GM18861 (cell line): ENCODE results near the gene ZNF146.
"Not testable (repeated sequence)": the region's sequence is repeated elsewhere in the genome, so short reads cannot be mapped to it uniquely, and the experiment has no call there.

Experiments
- ATAC-seq: cut with Tn5 transposase; IDR thresholded peaks from one replicate; pipeline ENCODE4 v1.9.1; 2021; ENCODE audit not compliant: unreplicated experiment

The ZNF146 gene

GRCh38 chr19:36233626-36234025, 18.7 kb downstream of the ZNF146 start:
- not testable (repeated sequence) for ATAC-seq

- ATAC-seq: no peak
Measured at GRCh38 chr19:36236304-36236945, 21.5 kb downstream of the ZNF146 start.

- ATAC-seq: no peak
Measured at GRCh38 chr19:36236946-36237310, 22.0 kb downstream of the ZNF146 start.

GRCh38 chr19:36244066-36244465, 29.2 kb downstream of the ZNF146 start:
- no peak for ATAC-seq

- ATAC-seq: no peak
Measured at GRCh38 chr19:36245210-36246005, 30.5 kb downstream of the ZNF146 start.

GRCh38 chr19:36246006-36246481, 31.1 kb downstream of the ZNF146 start:
- ATAC-seq: no peak

- ATAC-seq: no peak
Measured at GRCh38 chr19:36252047-36252446, 37.1 kb downstream of the ZNF146 start.

GRCh38 chr19:36254848-36255247, 39.9 kb downstream of the ZNF146 start:
- ATAC-seq: no peak

- no peak for ATAC-seq
Measured at GRCh38 chr19:36255316-36255715, 40.4 kb downstream of the ZNF146 start.

GRCh38 chr19:36256064-36256463, 41.2 kb downstream of the ZNF146 start:
- no peak for ATAC-seq

GRCh38 chr19:36256853-36257519, 42.1 kb downstream of the ZNF146 start:
- ATAC-seq: no peak

- no peak for ATAC-seq
Measured at GRCh38 chr19:36257520-36257876, 42.6 kb downstream of the ZNF146 start.

- no peak for ATAC-seq
Measured at GRCh38 chr19:36258028-36258875, 43.3 kb downstream of the ZNF146 start.

- no peak for ATAC-seq
Measured at GRCh38 chr19:36259211-36259610, 44.3 kb downstream of the ZNF146 start.

- ATAC-seq: no peak
Measured at GRCh38 chr19:36265064-36265463, 50.2 kb downstream of the ZNF146 start.

GRCh38 chr19:36265856-36266374, 51.0 kb downstream of the ZNF146 start:
- no peak for ATAC-seq

- no peak for ATAC-seq
Measured at GRCh38 chr19:36266375-36266961, 51.6 kb downstream of the ZNF146 start.

- ATAC-seq: no peak
Measured at GRCh38 chr19:36267061-36267845, 52.3 kb downstream of the ZNF146 start.

- ATAC-seq: not testable (repeated sequence)
Measured at GRCh38 chr19:36268081-36268480, 53.2 kb downstream of the ZNF146 start.

- ATAC-seq: not testable (repeated sequence)
Measured at GRCh38 chr19:36268591-36268990, 53.7 kb downstream of the ZNF146 start.
